Esophagus squamous epithelium (tissue), 5 donors: ENCODE results near the gene CCNF. TPM values are rescaled to one million over a fixed set of nuclear protein-coding genes. Genes with fewer than 3 reads are reported as not detected.

Experiments
- DNase-seq: peaks from one replicate; lab custom pipeline; 2025; lab: John Stamatoyannopoulos, UW
- H3K27ac ChIP-seq, 4 donors: fragments of 200-600 bp; sonication (generic); one replicate each; pipeline ENCODE4 v1.5.1; 2016 to 2019; ENCODE audit warnings: mild to moderate bottlenecking in 1 of 4
- H3K27me3 ChIP-seq, 4 donors: fragments of 200-600 bp; sonication (generic); 1 replicate in 3 of 4; 2 replicates in 1 of 4; pipeline versions ENCODE4 v1.5.1 to v1.6.0; 2017 to 2021; ENCODE audit warnings: antibody characterized with exemption in 1 of 4
- H3K36me3 ChIP-seq, 3 donors: fragments of 200-600 bp; sonication (generic); one replicate each; pipeline ENCODE4 v1.5.1; 2016 to 2019
- H3K4me1 ChIP-seq, 3 donors: fragments of 200-600 bp; sonication (generic); one replicate each; pipeline ENCODE4 v1.5.1; 2017 to 2019
- H3K4me3 ChIP-seq, 4 donors: fragments of 200-600 bp; sonication (generic); 1 replicate in 3 of 4; 2 replicates in 1 of 4; pipeline ENCODE4 v1.5.1; 2016 to 2019; ENCODE audit warnings: mild to moderate bottlenecking in 2 of 4, moderate library complexity in 1 of 4
- H3K9me3 ChIP-seq, 3 donors: fragments of 200-600 bp; sonication (generic); one replicate each; pipeline ENCODE4 v1.5.1; 2016 to 2019
- CTCF ChIP-seq, 6 experiments: fragments of 450-650 bp in 4 of 6; fragments of 200-600 bp in 2 of 6; sonication (generic) in 2 of 6; IDR thresholded peaks; one replicate each; pipeline ENCODE4 v1.5.1; 2016 to 2019; ENCODE audit warnings: antibody characterized with exemption in 6 of 6, mild to moderate bottlenecking in 4 of 6, moderate library complexity in 4 of 6
- POLR2A ChIP-seq, 4 donors: fragments of 450-650 bp; IDR thresholded peaks; one replicate each; pipeline ENCODE4 v1.6.1; 2017; ENCODE audit warnings: antibody characterized with exemption in 4 of 4, mild to moderate bottlenecking in 4 of 4, moderate library complexity in 3 of 4
- WGBS, 2 donors: methylation state at CpG; one replicate each; pipeline ENCODE4 v1.1.5; 2018; 5-methylcytosine and 5-hydroxymethylcytosine counted together
- intact Hi-C: fragments of 100-400 bp; cut with DNase I; formaldehyde crosslinking; loops from one replicate; pipeline ENCODE4 v1.15.0; 2022
- total RNA-seq, 4 donors: library from RNA; depleted of rRNA; stranded (reverse); fragments of >200 nt; gene quantifications; one replicate each; pipeline ENCODE4 v1.1.0, GENCODE V29; 2016
- donor health status: DM: yes; HTN: yes; CAD: no.

CCNF gene
- total RNA-seq, 4 donors from 2014 or later, result 5.9 to 18.6 (median 10.2) TPM

GRCh38 chr16:2404099-2404498, 25.1 kb upstream of the CCNF start:
- H3K4me1 ChIP-seq, result no peaks in the 10 kb centered on the region
- no peak overlapping the region for H3K27ac ChIP-seq
- WGBS, 2 donors, result 65 to 71% methylated on average over 4 of the region's 4 CpGs
- TF ChIP-seq CTCF (IDR thresholded peaks at IDR 0.05) (no peak), POLR2A (IDR thresholded peaks at IDR 0.05) (no peak)
- no peak overlapping the region for H3K4me3 ChIP-seq
- H3K9me3 ChIP-seq, result no peaks in the 10 kb centered on the region
- no peaks in the 10 kb centered on the region for H3K27me3 ChIP-seq
- no peak for DNase-seq
- no peaks in the 10 kb centered on the region for H3K36me3 ChIP-seq
- intact Hi-C loops, result no loop called here

- H3K27ac ChIP-seq, result no peak overlapping the region
- peaks cover 0 to 37% (median 0%) of the 10 kb centered on the region in 4 donors for H3K27me3 ChIP-seq
- 40% methylated on average over 1 of the region's 2 CpGs for WGBS, 2 donors
- no peaks in the 10 kb centered on the region for H3K9me3 ChIP-seq
- intact Hi-C loops, result no loop called here
- TF ChIP-seq POLR2A (IDR thresholded peaks at IDR 0.05) (no peak), CTCF (IDR thresholded peaks at IDR 0.05) (no peak)
- no peaks in the 10 kb centered on the region for H3K4me1 ChIP-seq
- no peaks in the 10 kb centered on the region for H3K36me3 ChIP-seq
- H3K4me3 ChIP-seq, result no peak overlapping the region
- no peak for DNase-seq
Measured at GRCh38 chr16:2415085-2415484, 14.2 kb upstream of the CCNF start.

GRCh38 chr16:2420035-2420434, 9.2 kb upstream of the CCNF start:
- H3K4me1 ChIP-seq, result no peaks in the 10 kb centered on the region
- no peaks in the 10 kb centered on the region for H3K36me3 ChIP-seq
- H3K27ac ChIP-seq, result no peak overlapping the region
- no peaks in the 10 kb centered on the region for H3K9me3 ChIP-seq
- no peak for DNase-seq
- intact Hi-C loops, result loop anchor here (10.0 kb wide), 2 partner anchors 75 kb away; partner anchors contain the start of gene ABCA3
- peaks cover 0 to 35% (median 0%) of the 10 kb centered on the region in 4 donors for H3K27me3 ChIP-seq
- TF ChIP-seq CTCF (IDR thresholded peaks at IDR 0.05) (no peak), POLR2A (IDR thresholded peaks at IDR 0.05) (no peak)
- no peak overlapping the region for H3K4me3 ChIP-seq

GRCh38 chr16:2422123-2422867, 7.0 kb upstream of the CCNF start:
- H3K4me3 ChIP-seq, result no peak overlapping the region
- peaks cover 0 to 17% (median 0%) of the 10 kb centered on the region in 4 donors for H3K27me3 ChIP-seq
- no peaks in the 10 kb centered on the region for H3K36me3 ChIP-seq
- no peaks in the 10 kb centered on the region for H3K9me3 ChIP-seq
- TF ChIP-seq POLR2A (IDR thresholded peaks at IDR 0.05) (no peak), CTCF (IDR thresholded peaks at IDR 0.05) (no peak)
- no peak overlapping the region for H3K27ac ChIP-seq
- WGBS, 2 donors, result 69 to 92% methylated on average over 1 to 4 of the region's 7 CpGs
- no peaks in the 10 kb centered on the region for H3K4me1 ChIP-seq
- DNase-seq, result no peak
- intact Hi-C loops, result loop anchor here (10.0 kb wide), 2 partner anchors 73 to 77 kb away; partner anchors contain the start of gene ABCA3
